GM06990 (cell line): Measurements from ENCODE around the gene RPH3AL.

Experiments
- DNase-seq: peaks from one replicate; pipeline ENCODE4 v3.0.0-alpha.2; 2011; ENCODE audit not compliant: insufficient read length; ENCODE audit errors: extremely low read depth
- H3K27me3 ChIP-seq: replicated peaks from 2 replicates; pipeline ENCODE4 v1.6.0; 2011; ENCODE audit warnings: low read length; ENCODE audit not compliant: control insufficient read depth, insufficient read depth
- H3K36me3 ChIP-seq: 2 replicates; pipeline ENCODE4 v1.5.1; 2011; ENCODE audit warnings: low read length; ENCODE audit not compliant: control insufficient read depth, insufficient read depth
- H3K4me3 ChIP-seq: replicated peaks from 2 replicates; pipeline ENCODE4 v1.5.1; 2011; ENCODE audit warnings: low read depth, mild to moderate bottlenecking, control low read depth, low read length
- CTCF ChIP-seq: IDR thresholded peaks from 2 replicates; pipeline ENCODE4 v1.5.1; 2011; ENCODE audit warnings: low read length, control low read depth, mild to moderate bottlenecking, inconsistent platforms; ENCODE audit not compliant: insufficient read depth, poor library complexity, severe bottlenecking

Gene RPH3AL

GRCh38 chr17:164303-165235 lies 188.0 kb downstream of the RPH3AL start:
- peak; percentile 52 for TF ChIP-seq CTCF
- DNase-seq: no peak

GRCh38 chr17:163514-164098 lies 189.0 kb downstream of the RPH3AL start:
- TF ChIP-seq CTCF: peak; percentile 49
- Histone ChIP-seq H3K36me3 (no peaks in the 10 kb centered on the region), H3K4me3 (no peak overlapping the region), H3K27me3 (no peaks in the 10 kb centered on the region)
- DNase-seq: no peak

More at GRCh38 chr17:164303-165235, 188.0 kb downstream of the RPH3AL start:
- no peaks in the 10 kb centered on the region for H3K27me3 ChIP-seq
- H3K36me3 ChIP-seq: no peaks in the 10 kb centered on the region
- H3K4me3 ChIP-seq: no peak overlapping the region

GRCh38 chr17:162689-163088 lies 189.9 kb downstream of the RPH3AL start:
- Histone ChIP-seq H3K36me3 (no peaks in the 10 kb centered on the region), H3K27me3 (no peaks in the 10 kb centered on the region; the same call in 1 of the 2 replicates), H3K4me3 (no peak overlapping the region)
- DNase-seq: no peak
- no peak for TF ChIP-seq CTCF
